OCI-LY3 (cell line): ENCODE results near the gene POTED.
"Not testable (repeated sequence)": the region's sequence is repeated elsewhere in the genome, so short reads cannot be mapped to it uniquely, and the experiment has no call there.

Source experiments
- EZH2phosphoT487 ChIP-seq: fragments of 200-600 bp; shearing (Covaris generic); IDR thresholded peaks from 2 replicates; pipeline ENCODE4 v1.6.1; 2018; ENCODE audit warnings: antibody characterized with exemption, mixed run types, low read depth
- TF ChIP-seq, protein P1 (sequence below): fragments of 200-600, 300-600 bp; sonication (generic); IDR thresholded peaks from 2 replicates; pipeline ENCODE4 v1.5.1; 2014; ENCODE audit warnings: antibody characterized with exemption, low read length, low read depth

DNA sequence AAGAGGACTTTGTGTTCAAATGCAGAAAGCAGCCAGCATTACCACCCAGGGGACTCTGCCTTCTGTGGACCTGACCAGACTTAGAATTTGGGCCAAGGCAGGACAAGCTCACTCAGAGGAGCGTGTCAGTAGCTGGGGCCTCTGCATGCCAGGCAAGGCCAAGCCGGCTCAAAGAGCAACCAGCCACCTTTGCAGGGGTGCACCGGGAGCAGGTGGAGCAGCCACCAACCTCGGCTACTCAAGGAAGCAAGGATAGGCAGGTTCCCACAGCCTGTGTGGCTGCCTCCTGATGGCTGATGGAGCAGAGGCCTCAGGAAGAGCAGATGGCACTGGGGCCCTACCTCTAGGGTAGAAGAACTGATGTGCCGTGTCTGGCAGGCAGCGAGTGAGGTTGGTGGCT lies 42.2 kb downstream of the POTED start:
- TF ChIP-seq, protein P1, sequence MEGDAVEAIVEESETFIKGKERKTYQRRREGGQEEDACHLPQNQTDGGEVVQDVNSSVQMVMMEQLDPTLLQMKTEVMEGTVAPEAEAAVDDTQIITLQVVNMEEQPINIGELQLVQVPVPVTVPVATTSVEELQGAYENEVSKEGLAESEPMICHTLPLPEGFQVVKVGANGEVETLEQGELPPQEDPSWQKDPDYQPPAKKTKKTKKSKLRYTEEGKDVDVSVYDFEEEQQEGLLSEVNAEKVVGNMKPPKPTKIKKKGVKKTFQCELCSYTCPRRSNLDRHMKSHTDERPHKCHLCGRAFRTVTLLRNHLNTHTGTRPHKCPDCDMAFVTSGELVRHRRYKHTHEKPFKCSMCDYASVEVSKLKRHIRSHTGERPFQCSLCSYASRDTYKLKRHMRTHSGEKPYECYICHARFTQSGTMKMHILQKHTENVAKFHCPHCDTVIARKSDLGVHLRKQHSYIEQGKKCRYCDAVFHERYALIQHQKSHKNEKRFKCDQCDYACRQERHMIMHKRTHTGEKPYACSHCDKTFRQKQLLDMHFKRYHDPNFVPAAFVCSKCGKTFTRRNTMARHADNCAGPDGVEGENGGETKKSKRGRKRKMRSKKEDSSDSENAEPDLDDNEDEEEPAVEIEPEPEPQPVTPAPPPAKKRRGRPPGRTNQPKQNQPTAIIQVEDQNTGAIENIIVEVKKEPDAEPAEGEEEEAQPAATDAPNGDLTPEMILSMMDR: not testable (repeated sequence)
- not testable (repeated sequence) for TF ChIP-seq EZH2phosphoT487
